ENCODE data around the gene ACLY.

Gene ACLY

GRCh38 chr17:41930009-41930832 is 11.5 kb upstream of the ACLY start, which contains the start of gene ODAD4 (continued):
- TF ChIP-seq, protein P1, sequence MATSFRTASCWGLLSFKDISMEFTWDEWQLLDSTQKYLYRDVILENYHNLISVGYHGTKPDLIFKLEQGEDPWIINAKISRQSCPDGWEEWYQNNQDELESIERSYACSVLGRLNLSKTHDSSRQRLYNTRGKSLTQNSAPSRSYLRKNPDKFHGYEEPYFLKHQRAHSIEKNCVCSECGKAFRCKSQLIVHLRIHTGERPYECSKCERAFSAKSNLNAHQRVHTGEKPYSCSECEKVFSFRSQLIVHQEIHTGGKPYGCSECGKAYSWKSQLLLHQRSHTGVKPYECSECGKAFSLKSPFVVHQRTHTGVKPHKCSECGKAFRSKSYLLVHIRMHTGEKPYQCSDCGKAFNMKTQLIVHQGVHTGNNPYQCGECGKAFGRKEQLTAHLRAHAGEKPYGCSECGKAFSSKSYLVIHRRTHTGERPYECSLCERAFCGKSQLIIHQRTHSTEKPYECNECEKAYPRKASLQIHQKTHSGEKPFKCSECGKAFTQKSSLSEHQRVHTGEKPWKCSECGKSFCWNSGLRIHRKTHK (tag by site-specific recombination; IDR thresholded peaks at IDR 0.05), result no peak
- peak; percentile 51; the same call in 1 of the 2 replicates for TF ChIP-seq ZNF843 (tag by site-specific recombination; IDR thresholded peaks at IDR 0.05)
- no peak for TF ChIP-seq GLI2 (tag by site-specific recombination; IDR thresholded peaks at IDR 0.05; ENCODE audit: borderline replicate concordance, low read depth)

GRCh38 chr17:41928693-41929251 is 10.0 kb upstream of the ACLY start:
- no peaks in the 10 kb centered on the region; a peak in 1 of 3 replicates for H3K36me3 ChIP-seq (ENCODE audit: control insufficient read depth in 2 of 2, insufficient read depth in 1 of 2, low read length in 2 of 2)
- peaks cover 4% of the 10 kb centered on the region; the same call in 1 of the 2 replicates for H3K4me1 ChIP-seq (ENCODE audit: control insufficient read depth, insufficient read depth, low read length)
- no peak for TF ChIP-seq KLF17 (tag by site-specific recombination; IDR thresholded peaks at IDR 0.05)
- peak; percentile 70 for TF ChIP-seq ZNF362 (tag by site-specific recombination; IDR thresholded peaks at IDR 0.05)
- TF ChIP-seq ZNF521 (tag by site-specific recombination; IDR thresholded peaks at IDR 0.05), result no peak
- no peak for TF ChIP-seq EGR2 (tag by site-specific recombination; IDR thresholded peaks at IDR 0.05; ENCODE audit: low read depth)
- no peak for TF ChIP-seq ZSCAN23 (tag by site-specific recombination; IDR thresholded peaks at IDR 0.05)
- TF ChIP-seq SCRT1 (tag by site-specific recombination; IDR thresholded peaks at IDR 0.05; ENCODE audit: borderline replicate concordance), result peak; percentile 82
- TF ChIP-seq ZNF514 (tag by site-specific recombination; IDR thresholded peaks at IDR 0.05), result no peak
- TF ChIP-seq, protein P2, sequence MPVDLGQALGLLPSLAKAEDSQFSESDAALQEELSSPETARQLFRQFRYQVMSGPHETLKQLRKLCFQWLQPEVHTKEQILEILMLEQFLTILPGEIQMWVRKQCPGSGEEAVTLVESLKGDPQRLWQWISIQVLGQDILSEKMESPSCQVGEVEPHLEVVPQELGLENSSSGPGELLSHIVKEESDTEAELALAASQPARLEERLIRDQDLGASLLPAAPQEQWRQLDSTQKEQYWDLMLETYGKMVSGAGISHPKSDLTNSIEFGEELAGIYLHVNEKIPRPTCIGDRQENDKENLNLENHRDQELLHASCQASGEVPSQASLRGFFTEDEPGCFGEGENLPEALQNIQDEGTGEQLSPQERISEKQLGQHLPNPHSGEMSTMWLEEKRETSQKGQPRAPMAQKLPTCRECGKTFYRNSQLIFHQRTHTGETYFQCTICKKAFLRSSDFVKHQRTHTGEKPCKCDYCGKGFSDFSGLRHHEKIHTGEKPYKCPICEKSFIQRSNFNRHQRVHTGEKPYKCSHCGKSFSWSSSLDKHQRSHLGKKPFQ (tag by site-specific recombination; IDR thresholded peaks at IDR 0.05), result no peak
- TF ChIP-seq SCRT2 (tag by site-specific recombination; IDR thresholded peaks at IDR 0.05), result peak; percentile 88
- no peak overlapping the region for H3K4me3 ChIP-seq (ENCODE audit: low read depth, low read length)
- POLR2A ChIA-PET, result interaction anchor here (1.0 to 2.8 kb wide), 4 partner anchors 10 to 64 kb away, joined by 5 to 73 read pairs (median 9); partner anchors contain the start of genes ACLY and KLHL11
- H3K27ac ChIP-seq (ENCODE audit: extremely low read depth, low read depth, low read length), result no peak overlapping the region
- CTCF ChIA-PET, result interaction anchor here (0.6 to 4.6 kb wide), 5 partner anchors 10 to 525 kb away, joined by 3 to 26 read pairs (median 4); partner anchors contain the start of gene ACLY
- no peaks in the 10 kb centered on the region for H3K9me3 ChIP-seq (ENCODE audit: control insufficient read depth, insufficient read depth, low read depth, low read length)

DNA sequence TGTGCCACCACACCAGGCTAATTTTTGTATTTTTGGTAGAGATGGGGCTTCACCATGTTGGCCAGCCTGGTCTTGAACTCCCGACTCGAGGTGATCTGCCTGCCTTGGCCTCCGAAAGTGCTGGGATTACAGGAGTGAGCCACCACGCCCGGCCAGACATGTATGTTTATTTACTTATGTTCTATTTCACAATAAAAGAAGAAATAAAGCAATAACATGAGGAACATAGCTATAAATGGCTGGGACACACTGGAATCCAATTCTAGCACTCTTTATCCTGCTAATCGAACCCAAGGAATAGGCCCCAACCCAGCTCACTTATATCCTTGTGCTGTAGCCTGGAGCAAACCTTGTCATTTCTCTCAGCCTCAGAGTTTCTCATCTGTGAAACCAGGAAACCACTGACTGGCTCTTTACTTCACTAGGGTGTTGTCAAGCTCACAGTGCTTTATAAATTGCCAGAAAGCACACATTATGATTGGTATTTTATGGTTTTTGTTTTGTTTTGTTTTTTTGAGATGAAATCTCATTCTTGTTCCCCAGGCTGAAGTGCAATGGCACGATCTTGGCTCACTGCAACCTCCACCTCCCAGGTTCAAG is 7.3 kb upstream of the ACLY start:
- no peaks in the 10 kb centered on the region; a peak in 1 of 3 replicates for H3K36me3 ChIP-seq (ENCODE audit: control insufficient read depth in 2 of 2, insufficient read depth in 1 of 2, low read length in 2 of 2)
- no peak overlapping the region for H3K27ac ChIP-seq (ENCODE audit: extremely low read depth, low read depth, low read length)
- ChIA-PET POLR2A (interaction anchor here (0.6 to 0.9 kb wide), 2 partner anchors 107 to 238 kb away, joined by 3 to 6 read pairs; partner anchors contain the start of gene EIF1), CTCF (interaction anchor here (0.7 kb wide), 1 partner anchor 175 kb away, joined by 3 read pairs; no protein-coding TSS in a partner anchor)
- H3K9me3 ChIP-seq (ENCODE audit: control insufficient read depth, insufficient read depth, low read depth, low read length), result no peaks in the 10 kb centered on the region
- H3K4me3 ChIP-seq (ENCODE audit: low read depth, low read length), result no peak overlapping the region
- peaks cover 4% of the 10 kb centered on the region; the same call in 1 of the 2 replicates for H3K4me1 ChIP-seq (ENCODE audit: control insufficient read depth, insufficient read depth, low read length)
- no peak for TF ChIP-seq ZNF354C (tag by site-specific recombination; IDR thresholded peaks at IDR 0.05; ENCODE audit: borderline replicate concordance, low read depth)
- no peak for TF ChIP-seq PRDM4 (tag by site-specific recombination; IDR thresholded peaks at IDR 0.05)
- TF ChIP-seq ZBTB17 (tag by site-specific recombination; IDR thresholded peaks at IDR 0.05), result no peak
- no peak for TF ChIP-seq OVOL3 (tag by site-specific recombination; IDR thresholded peaks at IDR 0.05)
- no peak for TF ChIP-seq ZNF174 (tag by site-specific recombination; IDR thresholded peaks at IDR 0.05)
- no peak for TF ChIP-seq ZNF146 (tag by site-specific recombination; IDR thresholded peaks at IDR 0.05)
- no peak for TF ChIP-seq INSM2 (tag by site-specific recombination; IDR thresholded peaks at IDR 0.05)

Data from HEK293 (cell line).